Liver (tissue), 3 donors: ENCODE measurements around the gene SNX9.

ENCODE experiments used
- GABPA ChIP-seq, 2 donors: IDR thresholded peaks in 1 of 2; conservative IDR thresholded peaks in 1 of 2; 2 replicates each; pipeline ENCODE4 v1.6.1; 2016; ENCODE audit warnings: antibody characterized with exemption in 2 of 2, mild to moderate bottlenecking in 1 of 2, moderate library complexity in 1 of 2
- YY1 ChIP-seq: IDR thresholded peaks from 2 replicates; pipeline ENCODE4 v1.6.1; 2016; ENCODE audit warnings: antibody characterized with exemption, mild to moderate bottlenecking
- TF ChIP-seq, protein P1 (sequence below): fragments of 150-350 bp; IDR thresholded peaks from 2 replicates; pipeline ENCODE4 v1.5.1; 2017; ENCODE audit warnings: improper control_type of control experiment, low read depth, low read length; ENCODE audit not compliant: missing input control
- donor health status: healthy.
- donor health status: healthy.

DNA sequence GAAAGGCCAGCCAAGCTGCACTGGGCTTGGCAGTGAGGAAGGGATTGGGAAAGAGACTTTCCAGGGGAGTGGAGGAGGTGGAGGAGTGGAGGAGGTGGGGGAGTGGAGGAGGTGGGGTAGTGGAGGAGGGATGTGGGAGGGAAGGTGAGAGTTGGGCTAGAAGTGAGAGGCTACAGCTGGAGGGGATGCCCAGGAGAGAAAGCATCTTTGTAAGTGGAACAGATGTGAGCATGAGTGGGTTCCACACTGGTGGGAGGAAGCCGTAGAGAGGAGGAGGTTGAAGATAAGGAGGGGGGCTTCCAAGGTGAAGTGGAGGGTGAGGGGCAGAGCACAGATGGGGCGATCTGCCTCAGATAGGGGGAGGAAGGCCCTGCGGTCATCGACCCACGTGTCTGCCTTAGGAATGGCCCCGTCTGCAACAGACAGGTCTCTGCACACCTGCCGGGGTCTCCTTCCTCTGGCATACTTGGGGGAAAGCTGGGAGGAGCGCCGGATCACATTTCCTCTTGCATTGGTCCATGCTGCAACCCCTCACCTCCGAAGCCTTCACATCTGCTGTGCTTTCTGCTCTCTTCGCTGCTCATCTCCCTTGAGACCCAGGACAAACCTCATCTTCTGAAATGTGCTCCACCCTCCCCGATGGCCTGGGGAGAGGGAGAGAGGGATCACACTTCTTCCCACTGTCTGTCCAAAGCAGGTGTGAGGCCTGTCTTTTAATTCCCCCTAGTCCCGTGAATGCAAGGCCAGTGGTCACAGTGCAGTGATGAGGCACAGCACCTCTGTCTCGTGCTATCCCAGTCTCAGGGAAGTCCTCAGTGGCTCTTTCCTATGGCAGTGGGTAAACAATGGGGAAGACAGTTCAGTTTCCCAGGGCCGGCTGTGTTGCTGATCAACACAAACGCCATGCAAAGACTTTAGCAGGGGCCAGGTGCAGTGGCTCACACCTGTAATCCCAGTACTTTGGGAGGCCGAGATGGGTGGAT, 48.6 kb upstream of the SNX9 start:
- TF ChIP-seq GABPA (IDR thresholded peaks at IDR 0.05 in 1 of 2, conservative IDR thresholded peaks at IDR 0.05 in 1 of 2) (no peak), YY1 (no peak)
- TF ChIP-seq, protein P1, sequence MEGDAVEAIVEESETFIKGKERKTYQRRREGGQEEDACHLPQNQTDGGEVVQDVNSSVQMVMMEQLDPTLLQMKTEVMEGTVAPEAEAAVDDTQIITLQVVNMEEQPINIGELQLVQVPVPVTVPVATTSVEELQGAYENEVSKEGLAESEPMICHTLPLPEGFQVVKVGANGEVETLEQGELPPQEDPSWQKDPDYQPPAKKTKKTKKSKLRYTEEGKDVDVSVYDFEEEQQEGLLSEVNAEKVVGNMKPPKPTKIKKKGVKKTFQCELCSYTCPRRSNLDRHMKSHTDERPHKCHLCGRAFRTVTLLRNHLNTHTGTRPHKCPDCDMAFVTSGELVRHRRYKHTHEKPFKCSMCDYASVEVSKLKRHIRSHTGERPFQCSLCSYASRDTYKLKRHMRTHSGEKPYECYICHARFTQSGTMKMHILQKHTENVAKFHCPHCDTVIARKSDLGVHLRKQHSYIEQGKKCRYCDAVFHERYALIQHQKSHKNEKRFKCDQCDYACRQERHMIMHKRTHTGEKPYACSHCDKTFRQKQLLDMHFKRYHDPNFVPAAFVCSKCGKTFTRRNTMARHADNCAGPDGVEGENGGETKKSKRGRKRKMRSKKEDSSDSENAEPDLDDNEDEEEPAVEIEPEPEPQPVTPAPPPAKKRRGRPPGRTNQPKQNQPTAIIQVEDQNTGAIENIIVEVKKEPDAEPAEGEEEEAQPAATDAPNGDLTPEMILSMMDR, result no peak
